ENCODE measurements around the gene PAX9.

PAX9 gene

GRCh38 chr14:36656687-36657398, 4.8 kb upstream of the PAX9 start:
- no peak for DNase-seq

- DNase-seq: no peak
Measured at GRCh38 chr14:36657399-36658122, 4.1 kb upstream of the PAX9 start.

GRCh38 chr14:36658123-36659009, 3.3 kb upstream of the PAX9 start:
- no peak for DNase-seq

- DNase-seq: no peak
Measured at GRCh38 chr14:36659010-36659821, 2.4 kb upstream of the PAX9 start.

GRCh38 chr14:36659822-36660735, 1.6 kb upstream of the PAX9 start:
- DNase-seq: no peak

GRCh38 chr14:36660736-36661505, 739 bp upstream of the PAX9 start:
- DNase-seq: no peak

GRCh38 chr14:36662258-36662542, 540 bp downstream of the PAX9 start:
- no peak for DNase-seq

- DNase-seq: no peak
Measured at GRCh38 chr14:36662543-36663403, 1.1 kb downstream of the PAX9 start.

- no peak for DNase-seq
Measured at GRCh38 chr14:36663404-36664321, 2.0 kb downstream of the PAX9 start.

- no peak for DNase-seq
Measured at GRCh38 chr14:36664322-36665193, 2.9 kb downstream of the PAX9 start.

GRCh38 chr14:36665887-36666415, 4.3 kb downstream of the PAX9 start:
- DNase-seq: no peak

- DNase-seq: no peak
Measured at GRCh38 chr14:36666416-36667206, 5.0 kb downstream of the PAX9 start.

GRCh38 chr14:36667679-36668078, 6.0 kb downstream of the PAX9 start:
- no peak for DNase-seq

GRCh38 chr14:36671149-36671548, 9.5 kb downstream of the PAX9 start:
- DNase-seq: no peak

GRCh38 chr14:36672095-36672494, 10.4 kb downstream of the PAX9 start:
- no peak for DNase-seq

- DNase-seq: no peak
Measured at GRCh38 chr14:36674659-36675058, 13.0 kb downstream of the PAX9 start.

- DNase-seq: no peak
Measured at GRCh38 chr14:36675581-36675980, 13.9 kb downstream of the PAX9 start.

All from T-helper 1 cell (primary cell).